A204.1 (cell line): ENCODE results near the gene ZNF335.
"Not testable (repeated sequence)": the region's sequence is repeated elsewhere in the genome, so short reads cannot be mapped to it uniquely, and the experiment has no call there.

Experiments
- FAIRE-seq: peaks from 2 replicates; lab custom pipeline; 2012; peaks lifted over from hg19 to GRCh38; lab: Jason Lieb, UNC

The ZNF335 gene

DNA sequence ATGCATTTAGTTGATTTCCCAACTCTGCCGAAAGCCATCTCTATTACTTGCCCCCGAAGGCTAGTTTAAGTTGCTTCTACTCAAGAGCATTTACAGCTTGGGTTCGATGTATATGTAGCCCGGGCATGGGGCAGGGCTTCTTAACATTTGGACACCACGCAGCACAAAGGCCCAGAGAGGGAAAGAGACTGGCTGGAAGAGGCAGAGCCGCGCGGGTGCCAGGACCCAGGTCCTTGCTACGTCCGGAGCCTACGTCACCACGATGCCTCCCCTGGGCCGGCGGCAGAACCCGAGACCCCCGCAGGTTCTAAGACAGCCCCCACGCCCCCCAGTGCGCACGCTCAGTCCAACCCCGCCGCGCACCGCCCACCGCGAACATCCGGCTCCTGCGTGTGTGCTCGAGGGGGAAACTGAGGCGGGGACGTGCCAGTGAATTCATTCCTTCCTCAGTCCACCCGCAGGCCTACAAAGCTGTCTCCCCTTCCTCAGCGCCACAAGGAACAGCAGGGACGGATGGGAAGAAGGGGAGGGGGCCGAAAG lies 37.9 kb downstream of the ZNF335 start:
- no peak for FAIRE-seq

DNA sequence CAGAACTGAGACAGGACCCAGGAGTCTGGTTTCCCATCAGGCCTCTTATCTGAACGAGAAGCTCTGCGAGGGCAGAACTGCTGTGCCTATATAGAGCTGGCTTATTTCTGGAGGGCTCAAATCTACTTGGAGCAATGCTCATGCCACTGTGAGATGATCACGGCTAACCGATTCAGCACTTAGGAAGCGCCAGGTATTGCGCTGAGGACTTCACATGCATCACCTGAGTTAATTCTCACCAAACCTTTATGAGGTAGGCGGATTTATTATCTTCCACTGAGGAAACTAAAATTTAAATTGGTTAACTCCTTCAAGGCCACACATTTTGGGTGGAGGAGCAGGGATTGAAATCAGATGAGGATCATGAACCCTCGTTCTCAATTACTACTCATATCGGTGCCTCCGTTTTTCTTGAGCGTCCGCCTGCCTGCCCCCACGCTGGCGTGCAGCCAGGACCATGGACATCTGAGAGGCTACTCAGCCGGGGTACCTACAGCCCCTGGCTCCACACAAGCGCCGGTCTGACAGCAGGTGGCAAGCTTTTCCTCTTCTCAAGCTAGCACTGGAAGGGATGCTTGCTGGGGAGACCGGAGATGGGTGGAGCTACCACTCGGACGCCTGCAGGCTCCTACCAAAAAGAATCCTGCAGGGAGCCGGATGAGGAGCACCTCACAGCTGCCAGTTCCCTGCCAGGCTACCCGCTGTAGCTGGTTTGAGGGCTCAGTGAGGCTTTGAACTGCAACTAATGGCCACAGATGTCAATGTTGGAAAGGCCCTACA lies 38.5 kb downstream of the ZNF335 start:
- no peak for FAIRE-seq

DNA sequence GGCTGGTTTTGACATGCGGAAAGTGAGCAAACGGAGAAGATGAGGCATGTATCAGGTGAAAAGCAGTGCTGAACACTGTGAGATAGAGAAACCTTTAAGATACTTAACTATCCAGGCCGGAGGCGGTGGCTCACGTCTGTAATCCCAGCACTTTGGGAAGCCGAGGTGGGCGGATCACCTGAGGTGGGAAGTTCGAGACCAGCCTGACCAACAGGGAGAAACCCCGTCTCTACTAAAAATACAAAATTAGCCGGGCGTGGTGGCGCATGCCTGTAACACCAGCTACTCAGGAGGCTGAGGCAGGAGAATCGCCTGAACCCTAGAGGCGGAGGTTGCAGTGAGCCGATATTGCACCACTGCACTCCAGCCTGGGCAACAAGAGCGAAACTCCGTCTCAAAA lies 40.3 kb downstream of the ZNF335 start:
- FAIRE-seq: not testable (repeated sequence)

DNA sequence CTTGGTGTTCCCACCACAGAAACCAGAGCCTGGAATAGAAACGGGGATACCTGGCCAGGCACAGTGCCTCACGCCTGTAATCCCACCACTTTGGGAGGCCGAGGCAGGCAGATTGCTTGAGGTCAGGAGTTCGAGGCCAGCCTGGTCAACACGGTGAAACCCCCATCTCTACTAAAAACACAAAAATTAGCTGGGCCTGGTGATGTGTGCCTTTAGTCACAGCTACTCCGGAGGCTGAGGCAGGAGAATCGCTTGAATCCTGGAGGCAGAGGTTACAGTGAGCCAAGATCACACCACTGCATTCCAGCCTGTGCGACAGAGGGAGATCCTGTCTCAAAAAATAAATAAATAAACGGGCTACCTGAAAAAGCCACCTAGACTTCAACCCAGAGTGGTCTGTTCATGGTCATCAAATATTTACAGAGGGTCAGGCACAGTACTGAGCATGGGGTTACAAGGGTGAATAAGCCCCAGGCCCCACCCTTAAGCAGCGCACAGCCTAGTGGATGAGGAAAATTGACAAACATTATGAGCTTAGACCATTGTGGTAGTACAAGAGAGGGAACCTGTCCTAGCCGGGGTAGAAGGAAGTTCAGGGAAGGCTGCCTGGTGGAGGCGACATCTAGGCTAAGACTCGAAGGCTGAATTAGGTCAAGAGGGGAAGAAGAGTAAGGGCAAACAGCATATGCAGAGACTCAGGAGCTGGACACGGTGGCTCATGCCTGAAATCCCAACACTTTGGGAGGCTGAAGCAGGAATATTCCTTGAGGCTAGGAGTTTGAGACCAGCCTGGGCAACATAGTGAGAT lies 44.7 kb downstream of the ZNF335 start:
- FAIRE-seq: no peak

DNA sequence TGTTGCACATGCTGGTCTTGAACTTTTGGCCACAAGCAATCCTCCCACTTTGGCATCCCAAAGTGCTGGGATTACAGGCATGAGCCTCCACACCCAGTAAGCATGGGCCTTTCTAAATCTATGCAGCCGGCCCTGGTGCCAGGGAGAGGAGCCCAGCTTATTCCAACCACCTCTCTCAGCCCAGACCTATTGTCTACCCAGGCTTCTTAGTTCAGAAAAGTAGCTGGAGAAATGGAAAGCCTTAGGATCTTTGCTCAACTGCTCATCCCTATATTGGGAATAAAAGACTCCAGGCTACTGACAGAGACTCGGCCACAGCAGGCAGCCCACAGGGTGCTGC lies 45.3 kb downstream of the ZNF335 start:
- FAIRE-seq: no peak

DNA sequence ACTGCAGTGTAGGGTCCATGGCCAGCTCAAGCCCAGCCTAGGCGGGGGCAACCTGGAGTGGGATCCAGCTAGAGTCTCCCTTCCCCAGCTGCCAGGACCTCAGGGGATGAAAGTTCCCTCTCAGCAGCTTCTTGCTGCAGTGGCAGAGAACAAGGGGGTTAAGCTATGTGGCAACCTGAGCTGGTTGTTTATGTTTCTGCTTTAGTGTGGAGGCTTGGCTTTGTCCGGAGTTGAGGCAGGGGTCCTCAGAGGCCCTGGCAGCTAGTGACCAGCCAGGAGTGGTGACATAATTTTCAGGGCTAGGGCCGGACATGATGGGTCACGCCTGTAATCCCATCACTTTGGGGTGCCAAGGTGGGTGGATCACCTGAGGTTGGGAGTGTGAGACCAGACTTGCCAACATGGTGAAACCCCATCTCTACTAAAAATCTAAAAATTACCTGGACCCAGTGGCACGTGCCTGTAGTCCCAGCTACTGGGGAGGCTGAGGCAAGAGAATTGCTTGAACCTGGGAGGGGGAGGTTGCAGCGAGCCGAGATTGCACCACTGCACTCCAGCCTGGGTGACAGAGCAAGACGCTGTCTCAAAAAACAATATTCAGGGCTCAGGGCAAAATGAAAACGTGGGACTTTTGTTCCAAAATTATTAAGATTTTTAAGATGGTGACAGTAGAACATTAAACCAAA lies 46.0 kb downstream of the ZNF335 start:
- no peak for FAIRE-seq

DNA sequence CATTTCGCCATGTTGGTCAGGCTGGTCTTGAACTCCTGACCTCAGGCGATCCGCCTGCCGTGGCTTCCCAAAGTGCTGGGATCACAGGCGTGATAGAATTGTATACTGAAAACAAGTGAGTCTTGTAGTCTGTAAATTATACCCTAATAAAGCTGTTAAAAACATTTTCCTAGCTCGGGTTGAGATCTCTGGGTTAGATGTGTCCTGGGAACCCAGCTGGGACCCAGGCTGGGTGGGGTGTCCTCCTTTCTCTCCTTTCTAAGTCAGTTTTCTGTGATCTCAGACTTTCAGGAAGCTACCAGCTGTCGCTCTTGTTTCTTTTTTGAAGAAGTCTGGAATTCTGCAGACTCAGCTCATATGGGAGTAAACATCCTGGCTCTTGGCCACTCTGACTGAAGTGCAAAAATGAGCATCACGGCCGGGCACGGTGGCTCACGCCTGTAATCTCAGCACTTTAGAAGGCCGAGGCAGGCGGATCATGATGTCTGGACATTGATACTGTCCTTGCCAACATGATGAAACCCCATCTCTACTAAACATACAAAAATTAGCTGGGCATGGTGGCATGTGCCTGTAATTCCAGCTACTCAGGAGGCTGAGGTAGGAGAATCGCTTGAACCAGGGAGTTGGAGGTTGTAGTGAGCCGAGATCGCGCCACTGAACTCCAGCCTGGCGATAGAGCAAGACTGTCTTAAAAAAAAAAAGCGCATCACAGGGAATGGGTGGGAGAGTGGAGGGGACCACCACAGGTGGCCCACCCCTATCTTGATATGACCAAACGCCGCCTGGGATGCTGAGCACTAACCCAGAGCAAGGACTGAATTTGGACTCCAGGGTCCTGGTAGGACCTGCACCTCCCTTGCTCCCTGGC lies 47.4 kb downstream of the ZNF335 start:
- FAIRE-seq: no peak

DNA sequence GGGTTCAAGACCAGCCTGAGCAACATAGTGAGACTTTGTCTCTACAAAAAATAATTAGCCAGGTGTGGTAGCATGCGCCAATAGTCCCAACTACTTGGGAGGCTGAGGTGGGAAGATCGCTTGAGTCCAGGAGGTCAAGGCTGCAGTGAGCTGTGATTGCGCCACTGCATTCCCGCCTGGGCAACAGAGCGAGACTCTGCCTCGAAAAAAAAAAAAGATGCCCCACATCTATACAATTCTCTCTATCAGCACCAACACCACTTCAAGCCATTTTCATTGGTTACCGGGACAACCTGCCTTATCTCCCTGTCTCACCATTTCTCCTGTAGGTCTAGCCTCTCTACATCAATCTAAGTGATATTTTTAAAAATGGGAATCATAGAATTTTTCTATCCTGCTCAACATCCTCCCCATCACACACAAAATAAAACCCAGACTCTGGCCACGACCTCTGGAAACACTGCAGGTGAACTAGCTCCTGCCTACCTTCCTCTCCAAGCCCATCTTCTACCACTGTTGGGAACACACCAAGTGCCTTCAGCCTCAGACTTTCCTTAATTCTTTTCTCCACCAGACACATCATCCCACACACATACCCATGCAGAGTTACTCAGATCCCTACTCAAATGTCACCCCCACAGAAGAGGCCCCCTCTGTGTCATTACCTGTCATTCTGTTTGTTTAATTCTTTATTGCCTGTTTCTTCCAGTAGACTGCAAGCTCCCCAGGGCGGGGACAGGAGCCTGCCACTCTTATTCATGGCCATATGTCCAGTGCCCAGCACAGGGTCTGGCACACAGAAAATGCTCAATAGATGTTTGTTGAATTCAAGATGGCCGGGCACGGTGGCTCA lies 50.4 kb downstream of the ZNF335 start:
- FAIRE-seq: no peak

DNA sequence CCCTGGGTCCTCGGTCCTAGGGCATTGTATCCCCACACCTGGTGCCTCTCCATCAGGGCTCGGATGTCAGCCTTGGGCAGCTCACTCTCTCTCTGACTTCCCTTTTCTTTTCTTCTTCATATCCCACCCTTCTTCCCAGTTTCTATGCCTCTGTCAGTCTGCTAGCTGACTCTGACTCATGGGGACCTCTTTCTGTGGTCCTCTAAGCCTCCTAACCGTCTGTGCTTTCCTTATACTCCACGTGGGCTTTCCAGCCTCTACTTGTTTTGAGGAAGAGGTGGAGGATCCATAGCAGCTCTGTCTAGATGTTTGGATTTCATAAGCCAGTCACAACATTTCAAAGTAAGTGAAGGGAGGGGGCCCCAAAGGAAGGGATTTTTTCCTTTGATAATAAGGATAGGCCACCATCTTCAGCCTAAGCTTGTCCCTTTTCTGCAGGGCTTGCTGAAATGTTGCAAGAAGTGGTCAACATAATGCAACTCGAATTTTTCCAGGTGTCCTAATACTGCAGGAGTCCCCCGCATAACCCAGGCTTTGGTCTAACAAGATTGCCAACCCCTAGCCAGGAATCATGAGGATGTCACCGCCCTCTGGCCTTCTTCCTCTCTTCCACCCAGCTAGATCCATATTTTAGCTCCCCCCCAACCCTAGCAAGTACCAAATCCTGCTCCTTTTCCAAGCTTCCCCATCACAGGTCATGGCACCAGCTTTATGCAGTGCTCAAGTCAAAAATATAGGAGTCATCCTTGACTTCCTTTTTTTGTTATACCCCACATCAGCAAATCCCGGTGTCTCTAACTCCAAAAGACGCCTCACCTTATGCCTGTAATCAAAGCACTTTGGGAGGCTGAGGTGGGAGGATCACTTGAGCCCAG lies 51.3 kb downstream of the ZNF335 start:
- FAIRE-seq: no peak

DNA sequence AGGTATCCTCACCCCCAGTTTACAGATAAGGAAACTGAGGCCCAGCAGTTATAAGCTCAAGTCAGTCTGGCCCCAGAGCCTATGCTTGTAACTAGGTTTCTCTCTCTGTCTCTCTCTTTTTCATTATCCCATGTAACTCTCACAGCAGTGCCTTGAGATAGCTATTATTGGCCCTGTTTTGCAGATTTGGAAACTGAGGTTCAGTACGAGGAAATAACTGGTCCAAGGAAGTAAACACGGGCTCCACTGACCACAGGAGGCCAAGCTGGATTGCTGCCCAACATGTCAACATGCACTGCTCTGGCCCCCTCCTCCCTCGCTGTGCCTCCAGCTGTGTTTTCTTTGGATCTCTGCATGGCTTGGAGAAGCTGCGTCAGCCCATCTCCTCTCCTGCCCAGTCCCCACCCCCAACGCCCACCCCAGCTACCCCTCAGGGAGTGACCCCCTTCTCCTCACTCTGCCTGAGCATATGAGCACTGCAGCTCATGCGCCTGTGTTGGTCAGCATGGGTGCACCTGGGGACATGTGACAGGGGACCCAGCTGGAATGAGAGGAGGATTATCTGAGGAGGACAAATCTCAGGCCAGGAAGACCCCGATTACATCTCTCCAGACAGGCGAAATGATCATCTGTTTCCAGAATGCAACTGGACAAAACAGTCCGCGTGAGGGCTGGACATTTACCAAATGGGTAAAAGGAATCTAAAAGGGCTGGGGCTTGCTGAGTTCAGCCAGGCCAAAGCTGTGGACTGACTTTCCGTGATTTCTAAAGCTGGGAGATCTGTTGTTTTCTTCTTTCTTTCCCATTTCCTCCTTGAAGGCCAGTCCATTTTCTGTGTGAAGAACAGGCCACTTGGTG lies 52.2 kb downstream of the ZNF335 start:
- no peak for FAIRE-seq

DNA sequence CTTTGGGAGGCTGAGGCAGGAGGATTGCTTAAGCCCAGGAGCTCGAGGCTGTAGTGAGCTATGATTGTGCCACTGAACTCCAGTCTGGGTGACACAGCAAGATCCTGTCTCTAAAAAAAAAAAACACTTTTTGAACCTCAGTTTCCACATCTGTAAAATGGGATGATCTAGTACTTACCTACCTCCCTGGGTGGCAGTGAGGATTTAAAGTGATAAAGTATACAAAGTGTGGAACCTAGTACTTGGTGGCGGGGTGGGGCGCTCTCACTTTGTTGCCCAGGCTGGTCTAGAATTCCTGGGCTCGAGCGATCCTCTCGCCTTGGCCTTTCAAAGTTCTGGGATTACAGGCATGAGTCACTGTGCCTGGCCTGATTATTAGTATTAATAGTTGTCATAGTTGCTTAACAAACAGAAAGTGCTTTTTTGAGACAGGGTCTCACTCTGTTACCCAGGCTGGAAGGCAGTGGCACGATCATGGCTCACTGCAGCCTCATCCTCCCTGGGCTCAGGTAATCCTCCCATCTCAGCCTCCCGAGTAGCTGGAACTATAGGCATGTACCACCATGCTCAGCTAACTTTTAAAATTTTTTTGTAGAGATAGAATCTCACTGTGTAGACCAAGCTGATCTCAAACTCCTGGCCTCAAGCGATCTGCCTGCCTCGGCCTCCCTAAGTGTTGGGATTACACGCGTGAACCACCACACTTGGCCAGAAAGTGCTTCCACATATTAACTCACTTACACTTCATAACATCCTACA lies 53.0 kb downstream of the ZNF335 start:
- FAIRE-seq: no peak

DNA sequence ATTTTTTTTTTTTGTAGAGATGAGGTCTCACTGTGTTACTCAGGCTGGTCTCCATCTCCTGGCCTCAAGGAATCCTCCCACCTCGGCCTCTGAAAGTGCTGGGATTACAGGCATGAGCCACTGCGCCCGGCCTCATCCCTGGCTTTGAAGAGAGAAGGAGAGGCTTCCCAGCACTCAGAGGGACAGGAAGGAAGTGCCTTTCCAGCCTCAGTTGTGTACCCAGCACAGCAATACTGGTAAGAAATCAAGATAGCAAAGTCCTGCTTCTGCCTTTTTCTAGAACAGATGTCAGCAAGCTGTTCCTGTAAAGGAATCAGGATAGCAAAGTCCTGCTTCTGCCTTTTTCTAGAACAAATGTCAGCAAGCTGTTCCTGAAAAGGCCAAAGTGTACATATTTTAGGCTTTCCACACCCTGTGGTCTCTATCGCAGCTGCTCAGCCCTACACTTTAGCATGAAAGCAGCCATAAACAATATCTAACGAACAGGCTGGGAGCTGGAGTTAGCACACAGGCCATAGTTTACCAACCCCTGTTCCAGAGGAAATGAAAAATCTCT lies 53.7 kb downstream of the ZNF335 start:
- FAIRE-seq: no peak

DNA sequence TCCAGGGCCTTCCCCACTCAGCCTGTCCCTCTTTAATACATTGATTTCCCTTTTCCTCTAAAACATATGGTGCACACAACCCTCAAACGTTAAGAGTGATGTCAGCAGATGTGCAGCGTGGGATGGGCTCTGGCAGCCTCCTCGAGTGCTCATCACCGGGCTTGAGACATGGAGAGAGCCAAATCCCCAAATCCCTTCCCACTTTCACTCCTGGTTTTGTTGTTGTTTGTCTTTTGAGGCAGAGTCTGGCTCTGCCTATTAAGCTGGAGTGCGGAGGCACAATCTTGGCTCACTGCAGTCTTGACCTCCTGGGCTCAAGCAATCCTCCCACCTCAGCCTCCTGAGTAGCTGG lies 54.2 kb downstream of the ZNF335 start:
- FAIRE-seq: no peak

DNA sequence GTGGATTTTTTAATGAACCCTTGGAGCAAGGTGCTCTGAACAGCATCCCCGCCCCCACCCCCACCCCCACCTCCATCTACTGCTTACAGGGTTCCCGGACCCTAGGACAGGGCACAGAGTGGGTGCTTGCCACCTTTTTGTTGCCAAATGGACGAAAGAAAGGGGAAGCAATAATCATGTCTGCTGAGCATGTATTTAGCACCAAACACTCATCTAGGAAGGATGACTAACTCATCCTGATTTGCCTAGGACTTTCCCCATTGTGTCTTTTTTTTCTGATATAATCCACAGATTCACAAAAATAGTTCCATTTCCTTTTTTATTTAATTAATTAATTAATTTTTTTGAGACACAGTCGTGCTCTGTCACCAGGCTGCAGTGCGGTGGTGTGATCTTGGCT lies 58.9 kb downstream of the ZNF335 start:
- FAIRE-seq: no peak

DNA sequence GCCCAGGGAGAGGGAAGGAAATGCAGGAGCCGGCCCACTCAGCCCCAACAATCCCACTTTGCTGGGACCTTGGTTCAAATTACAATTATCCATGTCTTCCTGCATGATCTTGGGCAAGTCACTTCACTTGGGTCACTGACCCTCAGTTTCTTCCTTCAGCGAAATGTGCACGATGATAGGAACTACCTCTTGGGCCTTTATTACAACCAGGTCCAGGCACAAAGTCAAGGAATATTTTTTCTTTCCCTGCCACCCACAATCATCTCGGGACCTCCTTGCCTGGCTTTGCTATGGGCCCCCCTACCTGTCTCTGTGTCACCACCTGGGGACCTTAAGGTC lies 59.7 kb downstream of the ZNF335 start:
- no peak for FAIRE-seq

DNA sequence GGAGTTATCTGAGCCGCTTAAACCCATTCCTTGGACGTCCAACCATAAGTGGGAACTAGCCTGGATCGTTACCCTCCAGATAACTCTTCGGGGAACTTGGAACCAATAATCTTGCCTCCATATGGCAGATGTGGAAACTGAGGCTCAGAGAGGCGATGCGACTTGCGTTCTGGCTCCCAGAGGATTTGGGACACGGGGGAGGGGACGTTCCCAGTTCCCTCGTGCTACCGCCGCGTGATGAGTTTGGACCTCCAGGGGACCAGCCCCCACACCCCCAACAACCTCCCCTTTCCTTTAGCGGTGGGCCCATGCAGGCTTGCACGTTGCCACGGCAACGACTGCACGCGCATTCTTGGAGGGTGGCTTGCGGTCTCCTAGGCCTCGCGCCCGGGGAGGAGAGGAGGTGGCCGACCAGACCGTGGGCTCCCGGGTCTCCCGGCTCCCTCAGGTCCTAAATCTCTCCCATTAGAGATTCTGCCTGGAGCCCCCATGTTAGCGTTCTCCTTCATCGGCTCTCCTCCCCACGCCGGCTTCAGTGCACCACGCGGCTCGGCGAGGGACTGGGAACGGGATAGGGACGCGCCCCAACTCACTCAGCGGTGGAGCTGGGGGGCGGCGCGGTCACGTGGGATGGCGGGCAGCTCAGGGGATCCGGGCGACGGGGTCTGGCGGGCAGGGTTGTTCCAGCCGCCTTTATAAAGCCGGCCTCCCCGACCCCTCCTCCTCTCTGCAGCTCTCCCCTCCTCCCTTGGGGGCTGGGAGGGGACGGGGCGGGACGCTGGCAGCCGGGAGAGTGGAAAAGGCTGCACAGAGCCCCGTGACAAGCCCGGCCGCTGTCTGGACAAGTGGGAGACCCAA lies 60.3 kb downstream of the ZNF335 start, which contains the start of gene PLTP:
TSS of gene PLTP (minus strand) at position 670 of the 858 bp plus-strand sequence. CDS start 703 bp downstream, outside the sequence.
- no peak for FAIRE-seq
